ENCODE measurements around the gene ZNF625.
A peak's percentile ranks its signal among the peaks of the same experiment; 100 is the strongest.

The ZNF625 gene

GRCh38 chr19:12156223-12157058 lies at the start of gene ZNF625:
ZNF625 (minus strand) TSS chr19:12156734; CDS start chr19:12156558, 176 bp downstream.
- no peak for TF ChIP-seq CTCF (conservative IDR thresholded peaks at IDR 0.05; ENCODE audit: low read depth, low read length)
- H3K4me3 ChIP-seq (ENCODE audit: low read length) = peak within 1 kb of the TSS; percentile 88
- DNase-seq (ENCODE audit: low read depth) = peak; percentile 77

GRCh38 chr19:12205296-12205695 lies 48.8 kb upstream of the ZNF625 start:
- no peak overlapping the region for H3K4me3 ChIP-seq (ENCODE audit: low read length)
- TF ChIP-seq CTCF (conservative IDR thresholded peaks at IDR 0.05; ENCODE audit: low read depth, low read length) = no peak
- no peak for DNase-seq (ENCODE audit: low read depth)

- DNase-seq (ENCODE audit: low read depth) = no peak
- H3K4me3 ChIP-seq (ENCODE audit: low read length) = no peak overlapping the region
- TF ChIP-seq CTCF (conservative IDR thresholded peaks at IDR 0.05; ENCODE audit: low read depth, low read length) = no peak
Measured at GRCh38 chr19:12202250-12202649, 45.7 kb upstream of the ZNF625 start.

- no peak for TF ChIP-seq CTCF (conservative IDR thresholded peaks at IDR 0.05; ENCODE audit: low read depth, low read length)
- no peak for DNase-seq (ENCODE audit: low read depth)
- no peak overlapping the region for H3K4me3 ChIP-seq (ENCODE audit: low read length)
Measured at GRCh38 chr19:12199757-12200419, 43.4 kb upstream of the ZNF625 start.

- H3K4me3 ChIP-seq (ENCODE audit: low read length) = no peak overlapping the region
- TF ChIP-seq CTCF (conservative IDR thresholded peaks at IDR 0.05; ENCODE audit: low read depth, low read length) = no peak
- no peak for DNase-seq (ENCODE audit: low read depth)
Measured at GRCh38 chr19:12198136-12198535, 41.6 kb upstream of the ZNF625 start.

GRCh38 chr19:12194827-12195731 lies 38.5 kb upstream of the ZNF625 start:
- peak overlapping the region; percentile 63 for H3K4me3 ChIP-seq (ENCODE audit: low read length)
- TF ChIP-seq CTCF (conservative IDR thresholded peaks at IDR 0.05; ENCODE audit: low read depth, low read length) = no peak
- DNase-seq (ENCODE audit: low read depth) = peak; percentile 49

Data from retinal pigment epithelial cell (primary cell).